Endodermal cell (in vitro differentiated cells): ENCODE data around the gene TMBIM1. TPM values are rescaled to one million over a fixed set of nuclear protein-coding genes. Genes with fewer than 3 reads are reported as not detected.

Source experiments
- DNase-seq: peaks from one replicate; pipeline ENCODE4 v3.0.0-alpha.2; 2017
- H3K27ac ChIP-seq: 2 replicates; pipeline ENCODE4 v1.5.1; 2013; ENCODE audit warnings: mild to moderate bottlenecking, low read depth, low read length, moderate library complexity
- H3K27me3 ChIP-seq: 2 replicates; pipeline ENCODE4 v1.6.1; 2013; ENCODE audit warnings: mild to moderate bottlenecking, low read length, moderate library complexity; ENCODE audit not compliant: insufficient read depth, control insufficient read depth, poor library complexity, severe bottlenecking
- H3K36me3 ChIP-seq: 2 replicates; pipeline ENCODE4 v1.7.0; 2013; ENCODE audit warnings: mild to moderate bottlenecking, low read length, moderate library complexity; ENCODE audit not compliant: control insufficient read depth, insufficient read depth
- H3K4me1 ChIP-seq: one replicate; pipeline ENCODE4 v1.7.0; 2013; ENCODE audit warnings: low read length; ENCODE audit not compliant: control insufficient read depth, insufficient read depth
- H3K4me3 ChIP-seq: 2 replicates; pipeline ENCODE4 v1.5.1; 2013; ENCODE audit warnings: mild to moderate bottlenecking, low read length, moderate library complexity
- H3K9ac ChIP-seq: 2 replicates; pipeline ENCODE4 v1.6.1; 2013; ENCODE audit warnings: mild to moderate bottlenecking, low read length, moderate library complexity; ENCODE audit not compliant: poor library complexity, severe bottlenecking; ENCODE audit errors: extremely low read depth
- H3K9me3 ChIP-seq: 2 replicates; pipeline ENCODE4 v1.6.1; 2013; ENCODE audit warnings: mild to moderate bottlenecking, low read length, moderate library complexity; ENCODE audit not compliant: control insufficient read depth
- H3K27ac Mint-ChIP-seq: 2 replicates; pipeline ENCODE4 v1.8.0; 2020; ENCODE audit warnings: mixed read lengths
- H3K27me3 Mint-ChIP-seq: 2 replicates; pipeline ENCODE4 v1.8.0; 2021; ENCODE audit warnings: mild to moderate bottlenecking, mixed read lengths; ENCODE audit not compliant: insufficient read depth
- H3K36me3 Mint-ChIP-seq: 2 replicates; pipeline ENCODE4 v1.8.0; 2020; ENCODE audit warnings: low read depth, mixed read lengths
- H3K4me1 Mint-ChIP-seq: 2 replicates; pipeline ENCODE4 v1.8.0; 2020; ENCODE audit warnings: mixed read lengths
- H3K4me3 Mint-ChIP-seq: 2 replicates; pipeline ENCODE4 v1.8.0; 2020; ENCODE audit warnings: mild to moderate bottlenecking, moderate library complexity, mixed read lengths
- H3K9me3 Mint-ChIP-seq: 2 replicates; pipeline ENCODE4 v1.8.0; 2020; ENCODE audit warnings: mild to moderate bottlenecking, mixed read lengths
- CTCF ChIP-seq: fragments of 200-600 bp; sonication (generic); conservative IDR thresholded peaks from 2 replicates; pipeline ENCODE4 v1.5.0; 2021; ENCODE audit warnings: antibody characterized with exemption, mild to moderate bottlenecking
- whole genome bisulfite sequencing, 2 experiments: methylation state at CpG; one replicate each; pipeline versions ENCODE4 v1.1.5 to v1.1.7; 2013; ENCODE audit warnings: missing lambda C conversion rate in 2 of 2, mixed read lengths in 1 of 2; ENCODE audit not compliant: insufficient coverage in 1 of 2, insufficient read length in 1 of 2; 5-methylcytosine and 5-hydroxymethylcytosine counted together
- total RNA-seq, 2 donors: library from RNA; stranded (reverse); fragmentation: NEBNext Ultra II Directional in 1 of 2; extraction: Animal tissue kit (Norgen Biotek cat#: 25700) in 1 of 2; gene quantifications; 2 replicates in 1 of 2; 3 replicates in 1 of 2; pipeline ENCODE4 v1.2.1, GENCODE V29; 2021

The TMBIM1 gene
- total RNA-seq, 2 donors from 2014 or later = 50.7 to 53.8 TPM

GRCh38 chr2:218295029-218295428 is 2.7 kb upstream of the TMBIM1 start:
- Histone ChIP-seq H3K27ac (no peak overlapping the region), H3K36me3 (no peaks in the 10 kb centered on the region), H3K4me1 (peaks cover 17% of the 10 kb centered on the region), H3K9ac (no peak overlapping the region), H3K4me3 (no peak overlapping the region), H3K27me3 (no peaks in the 10 kb centered on the region), H3K9me3 (no peaks in the 10 kb centered on the region)
- Mint-ChIP-seq H3K4me3 (no peak overlapping the region), H3K36me3 (no peaks in the 10 kb centered on the region), H3K27me3 (no peaks in the 10 kb centered on the region), H3K27ac (peak overlapping the region; percentile 36), H3K9me3 (no peaks in the 10 kb centered on the region), H3K4me1 (peaks cover 56% of the 10 kb centered on the region)
- DNase-seq = no peak
- 88 to 90% methylated on average over 7 of the region's 7 CpGs for WGBS, 2 experiments
- TF ChIP-seq CTCF = no peak

GRCh38 chr2:218294430-218295022 is 2.2 kb upstream of the TMBIM1 start:
- Histone ChIP-seq H3K27me3 (no peaks in the 10 kb centered on the region), H3K36me3 (no peaks in the 10 kb centered on the region), H3K27ac (no peak overlapping the region), H3K4me1 (peaks cover 22% of the 10 kb centered on the region), H3K9ac (no peak overlapping the region), H3K4me3 (no peak overlapping the region), H3K9me3 (no peaks in the 10 kb centered on the region)
- peaks cover 61% of the 10 kb centered on the region for H3K4me1 Mint-ChIP-seq
- 84 to 97% methylated on average over 5 of the region's 5 CpGs for WGBS, 2 experiments
- H3K27ac Mint-ChIP-seq = peak overlapping the region; percentile 36
- no peak for DNase-seq
- H3K9me3 Mint-ChIP-seq = no peaks in the 10 kb centered on the region
- TF ChIP-seq CTCF = no peak
- H3K4me3 Mint-ChIP-seq = no peak overlapping the region
- no peaks in the 10 kb centered on the region for H3K36me3 Mint-ChIP-seq
- H3K27me3 Mint-ChIP-seq = no peaks in the 10 kb centered on the region

- Histone ChIP-seq H3K27me3 (no peaks in the 10 kb centered on the region), H3K9ac (no peak overlapping the region), H3K4me3 (no peak overlapping the region), H3K27ac (no peak overlapping the region), H3K36me3 (no peaks in the 10 kb centered on the region), H3K9me3 (no peaks in the 10 kb centered on the region), H3K4me1 (peaks cover 23% of the 10 kb centered on the region)
- no peak overlapping the region for H3K27ac Mint-ChIP-seq
- H3K4me1 Mint-ChIP-seq = peaks cover 66% of the 10 kb centered on the region
- H3K9me3 Mint-ChIP-seq = no peaks in the 10 kb centered on the region
- TF ChIP-seq CTCF = no peak
- 44 to 66% methylated on average over 2 to 3 of the region's 5 CpGs for WGBS, 2 experiments
- no peaks in the 10 kb centered on the region for H3K36me3 Mint-ChIP-seq
- DNase-seq = no peak
- no peaks in the 10 kb centered on the region for H3K27me3 Mint-ChIP-seq
- peak overlapping the region; percentile 67 for H3K4me3 Mint-ChIP-seq
Measured at GRCh38 chr2:218293715-218294429, 1.6 kb upstream of the TMBIM1 start.
